Stomach (tissue), 9 donors: ENCODE results near the gene VEZF1. TPM values are rescaled to one million over a fixed set of nuclear protein-coding genes. Genes with fewer than 3 reads are reported as not detected.
"Not testable (repeated sequence)": the region's sequence is repeated elsewhere in the genome, so short reads cannot be mapped to it uniquely, and the experiment has no call there.

Experiments used
- DNase-seq, 2 donors: peaks; one replicate each; pipeline versions ENCODE4 v3.0.0 to v3.0.0-alpha.2; 2013 to 2019
- H3K27ac ChIP-seq, 5 donors: fragments of 200-600 bp in 4 of 5; sonication (generic) in 4 of 5; one replicate each; pipeline ENCODE4 v1.5.1; 2013 to 2019; ENCODE audit warnings: mild to moderate bottlenecking in 1 of 5, moderate library complexity in 1 of 5
- H3K27me3 ChIP-seq, 3 donors: fragments of 200-600 bp; sonication (generic); one replicate each; pipeline ENCODE4 v1.5.1; 2017 to 2019; ENCODE audit warnings: mixed run types in 1 of 3
- H3K36me3 ChIP-seq, 4 donors: fragments of 200-600 bp; sonication (generic); 1 replicate in 3 of 4; 2 replicates in 1 of 4; pipeline ENCODE4 v1.5.1; 2016 to 2019
- H3K4me1 ChIP-seq, 4 donors: fragments of 200-600 bp; sonication (generic); one replicate each; pipeline ENCODE4 v1.5.1; 2016 to 2019
- H3K4me3 ChIP-seq, 4 donors: fragments of 200-600 bp; sonication (generic) in 3 of 4; one replicate each; pipeline ENCODE4 v1.5.1; 2016 to 2019; ENCODE audit warnings: mild to moderate bottlenecking in 1 of 4
- H3K9me3 ChIP-seq, 4 donors: fragments of 200-600 bp; sonication (generic); one replicate each; pipeline ENCODE4 v1.5.1; 2016 to 2019
- EP300 ChIP-seq: sonication (generic); formaldehyde crosslinking; IDR thresholded peaks from one replicate; pipeline ENCODE4 v1.6.1; 2017; ENCODE audit warnings: antibody characterized with exemption
- POLR2A ChIP-seq, 4 donors: fragments of 450-650 bp; IDR thresholded peaks; one replicate each; pipeline ENCODE4 v1.6.1; 2016; ENCODE audit warnings: antibody characterized with exemption in 4 of 4, control low read depth in 2 of 4, mild to moderate bottlenecking in 1 of 4, moderate library complexity in 1 of 4
- POLR2AphosphoS5 ChIP-seq, 3 donors: sonication (generic); formaldehyde crosslinking; IDR thresholded peaks; one replicate each; pipeline ENCODE4 v1.6.1; 2016; ENCODE audit warnings: antibody characterized with exemption in 3 of 3
- WGBS, 5 donors: extraction: QIAGEN DNeasy Blood & Tissue Kit in 3 of 5; methylation state at CpG; one replicate each; pipeline versions ENCODE4 v1.1.5 to v1.1.7; 2013 to 2018; 5-methylcytosine and 5-hydroxymethylcytosine counted together
- intact Hi-C: fragments of 100-400 bp; cut with DNase I; formaldehyde crosslinking; loops from one replicate; pipeline ENCODE4 v1.15.1; 2023; ENCODE audit warnings: low total_unique reads
- polyA plus RNA-seq, 3 donors: library from polyadenylated mRNA; stranded (reverse); fragments of 200-250 nt; gene quantifications; one replicate each; pipeline ENCODE4 v1.2.3, GENCODE V29; 2013
- total RNA-seq, 5 donors: library from RNA; depleted of rRNA; stranded (reverse); fragments of >200 nt; gene quantifications; one replicate each; pipeline versions ENCODE4 v1.1.0 to v1.2.3, GENCODE V29; 2014 to 2016
- TF ChIP-seq, protein P1 (sequence below), 7 experiments: fragments of 450-650 bp in 4 of 7; fragments of 200-600 bp in 3 of 7; sonication (generic) in 3 of 7; IDR thresholded peaks; one replicate each; pipeline ENCODE4 v1.5.1; 2016 to 2019; ENCODE audit warnings: antibody characterized with exemption in 7 of 7, control low read depth in 2 of 7, mild to moderate bottlenecking in 1 of 7
- donor health status: healthy with polysubstance abuse.
- donor health status: Bipolar disorder and iron deficiency.
- donor health status: healthy.

The VEZF1 gene
- total and polyA plus RNA-seq, 8 donors: 7.8 to 103 (median 24.1) TPM

- H3K27me3 ChIP-seq: no peaks in the 10 kb centered on the region
- intact Hi-C loops: loop anchor here (10.0 kb wide), 1 partner anchor 65 kb away; no protein-coding TSS in a partner anchor
- no peak overlapping the region for H3K27ac ChIP-seq
- no peaks in the 10 kb centered on the region for H3K36me3 ChIP-seq
- no peaks in the 10 kb centered on the region for H3K9me3 ChIP-seq
- DNase-seq: no peak
- 88 to 94% (median 91%) methylated on average over 6 of the region's 6 CpGs for WGBS, 5 donors
- H3K4me1 ChIP-seq: peaks cover 16 to 20% (median 18%) of the 10 kb centered on the region in 4 donors
- TF ChIP-seq POLR2AphosphoS5 (IDR thresholded peaks at IDR 0.05): no peak
- TF ChIP-seq EP300: no peak
- TF ChIP-seq POLR2A (IDR thresholded peaks at IDR 0.05): no peak
- TF ChIP-seq, protein P1, sequence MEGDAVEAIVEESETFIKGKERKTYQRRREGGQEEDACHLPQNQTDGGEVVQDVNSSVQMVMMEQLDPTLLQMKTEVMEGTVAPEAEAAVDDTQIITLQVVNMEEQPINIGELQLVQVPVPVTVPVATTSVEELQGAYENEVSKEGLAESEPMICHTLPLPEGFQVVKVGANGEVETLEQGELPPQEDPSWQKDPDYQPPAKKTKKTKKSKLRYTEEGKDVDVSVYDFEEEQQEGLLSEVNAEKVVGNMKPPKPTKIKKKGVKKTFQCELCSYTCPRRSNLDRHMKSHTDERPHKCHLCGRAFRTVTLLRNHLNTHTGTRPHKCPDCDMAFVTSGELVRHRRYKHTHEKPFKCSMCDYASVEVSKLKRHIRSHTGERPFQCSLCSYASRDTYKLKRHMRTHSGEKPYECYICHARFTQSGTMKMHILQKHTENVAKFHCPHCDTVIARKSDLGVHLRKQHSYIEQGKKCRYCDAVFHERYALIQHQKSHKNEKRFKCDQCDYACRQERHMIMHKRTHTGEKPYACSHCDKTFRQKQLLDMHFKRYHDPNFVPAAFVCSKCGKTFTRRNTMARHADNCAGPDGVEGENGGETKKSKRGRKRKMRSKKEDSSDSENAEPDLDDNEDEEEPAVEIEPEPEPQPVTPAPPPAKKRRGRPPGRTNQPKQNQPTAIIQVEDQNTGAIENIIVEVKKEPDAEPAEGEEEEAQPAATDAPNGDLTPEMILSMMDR (IDR thresholded peaks at IDR 0.05): no peak
- no peak overlapping the region for H3K4me3 ChIP-seq
Observed at GRCh38 chr17:57959929-57960328, 28.1 kb downstream of the VEZF1 start.

DNA sequence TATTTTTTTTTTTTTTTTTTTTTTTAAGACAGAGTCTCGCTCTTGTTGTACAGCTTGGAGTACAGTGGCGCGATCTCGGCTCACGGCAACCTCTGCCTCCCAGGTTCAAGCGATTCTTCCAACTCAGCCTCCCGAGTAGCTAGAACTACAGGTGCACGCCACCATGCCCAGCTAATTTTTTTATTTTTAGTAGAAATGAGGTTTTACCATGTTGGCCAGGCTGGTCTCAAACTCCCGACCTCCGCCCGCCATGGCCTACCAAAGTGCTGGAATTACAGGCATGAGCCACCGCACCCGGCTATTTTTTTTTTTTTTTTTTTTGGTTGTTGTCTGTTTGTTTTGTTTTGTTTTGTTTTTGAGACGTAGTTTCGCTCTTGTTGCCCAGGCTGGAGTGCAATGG is 29.7 kb downstream of the VEZF1 start:
- H3K27me3 ChIP-seq, DNase-seq, H3K27ac ChIP-seq, H3K9me3 ChIP-seq, H3K4me3 ChIP-seq, H3K36me3 ChIP-seq: not testable (repeated sequence)
- intact Hi-C loops: loop anchor here (10.0 kb wide), 1 partner anchor 64 kb away; no protein-coding TSS in a partner anchor
- H3K4me1 ChIP-seq: peaks cover 26 to 33% (median 28%) of the 10 kb centered on the region in 4 donors
- 94 to 98% (median 96%) methylated on average over 13 to 15 of the region's 15 CpGs for WGBS, 5 donors

GRCh38 chr17:57957886-57958285 is 30.2 kb downstream of the VEZF1 start:
- 84 to 98% (median 94%) methylated on average over 3 of the region's 3 CpGs for WGBS, 5 donors
- Histone ChIP-seq H3K4me3 (no peak overlapping the region), H3K27ac (no peak overlapping the region), H3K27me3 (no peaks in the 10 kb centered on the region), H3K9me3 (no peaks in the 10 kb centered on the region), H3K36me3 (no peaks in the 10 kb centered on the region), H3K4me1 (peaks cover 31 to 38% (median 33%) of the 10 kb centered on the region in 4 donors)
- DNase-seq: no peak
- no peak for TF ChIP-seq POLR2A (IDR thresholded peaks at IDR 0.05)
- no peak for TF ChIP-seq POLR2AphosphoS5 (IDR thresholded peaks at IDR 0.05)
- TF ChIP-seq EP300: no peak
- TF ChIP-seq, protein P1 (IDR thresholded peaks at IDR 0.05): no peak
- intact Hi-C loops: loop anchor here (10.0 kb wide), 1 partner anchor 63 kb away; no protein-coding TSS in a partner anchor

DNA sequence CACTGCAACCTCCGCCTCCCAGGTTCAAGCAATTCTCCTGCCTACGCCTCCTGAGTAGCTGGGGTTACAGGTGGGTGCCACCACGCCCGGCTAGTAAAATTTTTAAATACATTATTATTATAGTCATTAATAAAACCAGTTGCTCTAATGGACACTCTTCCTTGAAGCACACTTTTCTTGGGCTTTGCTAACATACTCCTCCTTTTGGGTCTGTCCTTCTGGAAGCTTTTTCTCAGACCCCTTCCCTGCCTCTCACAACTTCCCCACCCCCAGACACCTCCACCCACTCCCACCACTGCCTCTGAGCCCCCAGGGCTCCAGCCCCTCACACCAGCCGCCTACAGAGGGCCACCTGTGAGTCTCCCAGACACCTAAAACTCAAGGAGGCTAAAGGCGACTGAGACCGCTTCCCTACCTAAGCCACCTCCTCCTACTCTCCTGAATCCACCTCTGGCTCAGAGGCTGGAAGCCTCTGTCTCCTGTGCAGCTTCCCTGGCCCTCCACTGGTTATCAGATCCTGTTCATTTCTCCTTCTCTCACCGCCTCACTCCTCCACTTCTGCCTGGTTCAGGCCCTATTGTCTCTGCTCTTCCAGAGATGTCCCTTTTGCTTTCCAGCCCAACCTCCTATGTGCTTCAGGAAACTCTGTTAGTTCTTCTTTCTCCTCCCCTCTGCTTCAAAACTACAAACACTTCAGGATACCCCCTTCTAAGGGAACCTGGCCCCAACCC is 30.8 kb downstream of the VEZF1 start:
- WGBS, 5 donors: 88 to 95% (median 90%) methylated on average over 8 of the region's 8 CpGs
- Histone ChIP-seq H3K27ac (no peak overlapping the region), H3K4me1 (peaks cover 31 to 44% (median 39%) of the 10 kb centered on the region in 4 donors), H3K9me3 (no peaks in the 10 kb centered on the region), H3K27me3 (no peaks in the 10 kb centered on the region), H3K4me3 (no peak overlapping the region), H3K36me3 (no peaks in the 10 kb centered on the region)
- DNase-seq: peak in 1 of 2 donors; percentile 17
- TF ChIP-seq POLR2A (IDR thresholded peaks at IDR 0.05) (no peak), EP300 (no peak), POLR2AphosphoS5 (IDR thresholded peaks at IDR 0.05) (no peak)
- TF ChIP-seq, protein P1 (IDR thresholded peaks at IDR 0.05): no peak
- intact Hi-C loops: loop anchor here (10.0 kb wide), 1 partner anchor 62 kb away; no protein-coding TSS in a partner anchor
